ENCODE measurements around the gene ATF1.
"Not testable (repeated sequence)": the region's sequence is repeated elsewhere in the genome, so short reads cannot be mapped to it uniquely, and the experiment has no call there.

Gene ATF1

DNA sequence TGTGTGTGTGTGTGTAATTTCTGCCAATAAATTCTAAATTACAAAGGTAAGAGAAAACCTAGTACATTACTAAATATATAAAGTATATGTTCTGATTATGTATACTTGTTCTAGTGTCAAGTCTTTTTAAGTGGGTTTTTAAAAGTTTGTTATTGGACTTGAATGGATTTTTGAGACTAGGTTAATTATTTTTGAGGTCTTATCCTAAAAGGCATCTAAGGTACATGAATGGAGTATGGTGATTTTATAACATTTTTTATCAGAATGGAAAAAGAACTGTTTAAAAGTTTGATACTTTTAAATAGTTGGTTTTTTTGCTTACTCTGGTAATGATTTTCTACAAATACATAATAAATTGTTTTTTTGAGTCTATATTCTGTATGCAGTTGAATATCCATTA lies 56.3 kb downstream of the ATF1 start:
- DNase-seq = no peak
- Histone ChIP-seq H3K36me3 (replicated peaks) (peaks cover 4% of the 10 kb centered on the region), H3K27me3 (replicated peaks) (no peaks in the 10 kb centered on the region), H3K4me3 (ENCODE audit: low read depth, low read length) (no peak overlapping the region), H3K27ac (no peak overlapping the region)
- in situ Hi-C loops (cut with HindIII; ENCODE audit: low pct_ligation_motif_present, low sequenced_read_pairs) = no loop called here
- TF ChIP-seq, protein P1, sequence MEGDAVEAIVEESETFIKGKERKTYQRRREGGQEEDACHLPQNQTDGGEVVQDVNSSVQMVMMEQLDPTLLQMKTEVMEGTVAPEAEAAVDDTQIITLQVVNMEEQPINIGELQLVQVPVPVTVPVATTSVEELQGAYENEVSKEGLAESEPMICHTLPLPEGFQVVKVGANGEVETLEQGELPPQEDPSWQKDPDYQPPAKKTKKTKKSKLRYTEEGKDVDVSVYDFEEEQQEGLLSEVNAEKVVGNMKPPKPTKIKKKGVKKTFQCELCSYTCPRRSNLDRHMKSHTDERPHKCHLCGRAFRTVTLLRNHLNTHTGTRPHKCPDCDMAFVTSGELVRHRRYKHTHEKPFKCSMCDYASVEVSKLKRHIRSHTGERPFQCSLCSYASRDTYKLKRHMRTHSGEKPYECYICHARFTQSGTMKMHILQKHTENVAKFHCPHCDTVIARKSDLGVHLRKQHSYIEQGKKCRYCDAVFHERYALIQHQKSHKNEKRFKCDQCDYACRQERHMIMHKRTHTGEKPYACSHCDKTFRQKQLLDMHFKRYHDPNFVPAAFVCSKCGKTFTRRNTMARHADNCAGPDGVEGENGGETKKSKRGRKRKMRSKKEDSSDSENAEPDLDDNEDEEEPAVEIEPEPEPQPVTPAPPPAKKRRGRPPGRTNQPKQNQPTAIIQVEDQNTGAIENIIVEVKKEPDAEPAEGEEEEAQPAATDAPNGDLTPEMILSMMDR (IDR thresholded peaks at IDR 0.05; ENCODE audit: low read depth, low read length, missing control alignments) = no peak

DNA sequence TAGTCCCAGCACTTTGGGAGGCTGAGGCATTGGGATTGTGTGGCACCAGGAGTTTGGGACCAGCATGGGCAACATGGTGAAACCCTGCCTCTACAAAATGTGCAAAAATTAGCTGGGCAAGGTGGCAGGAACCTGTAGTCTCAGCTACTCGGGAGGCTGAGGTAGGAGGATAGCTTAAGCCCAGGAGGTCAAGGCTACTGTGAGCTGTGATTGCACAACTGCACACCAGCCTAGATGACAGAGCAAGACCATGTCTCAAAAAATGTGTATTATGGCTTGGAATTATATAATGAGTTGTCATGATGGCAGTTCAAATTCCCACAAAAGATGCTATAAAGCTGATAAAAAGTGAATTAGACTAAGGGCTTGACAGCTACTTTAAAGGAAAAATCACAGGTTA lies 58.2 kb downstream of the ATF1 start:
- Histone ChIP-seq H3K27ac (no peak overlapping the region), H3K27me3 (replicated peaks) (no peaks in the 10 kb centered on the region), H3K36me3 (replicated peaks) (peaks cover 2% of the 10 kb centered on the region), H3K4me3 (ENCODE audit: low read depth, low read length) (no peak overlapping the region)
- TF ChIP-seq, protein P1 (IDR thresholded peaks at IDR 0.05; ENCODE audit: low read depth, low read length, missing control alignments) = no peak
- in situ Hi-C loops (cut with HindIII; ENCODE audit: low pct_ligation_motif_present, low sequenced_read_pairs) = no loop called here
- DNase-seq = no peak

GRCh38 chr12:50823724-50824123 lies 59.8 kb downstream of the ATF1 start:
- in situ Hi-C loops (cut with HindIII; ENCODE audit: low pct_ligation_motif_present, low sequenced_read_pairs); H3K27ac ChIP-seq; H3K4me3 ChIP-seq (ENCODE audit: low read depth, low read length); H3K36me3 ChIP-seq (replicated peaks); H3K27me3 ChIP-seq (replicated peaks); DNase-seq: not testable (repeated sequence)

DNA sequence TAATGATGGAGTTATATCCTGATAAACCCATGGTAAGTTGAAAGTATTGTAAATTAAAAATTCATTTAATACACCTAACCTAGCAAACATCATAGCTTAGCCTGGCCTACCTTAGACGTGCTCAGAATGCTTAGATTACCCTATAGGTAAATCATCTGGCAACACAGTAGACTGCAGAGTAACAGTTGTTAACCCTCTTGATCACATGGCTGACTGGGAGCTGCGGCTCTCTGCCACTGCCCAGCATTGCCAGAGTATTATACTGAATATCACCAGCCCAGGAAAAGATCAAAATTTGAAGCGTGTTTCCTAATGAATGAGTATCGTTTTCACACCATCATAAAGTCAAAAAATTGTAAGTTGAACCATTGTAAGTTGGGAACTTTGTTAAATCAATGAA lies 61.0 kb downstream of the ATF1 start:
- Histone ChIP-seq H3K4me3 (ENCODE audit: low read depth, low read length) (no peak overlapping the region), H3K27ac (no peak overlapping the region), H3K36me3 (replicated peaks) (no peaks in the 10 kb centered on the region), H3K27me3 (replicated peaks) (no peaks in the 10 kb centered on the region)
- no peak for DNase-seq
- in situ Hi-C loops (cut with HindIII; ENCODE audit: low pct_ligation_motif_present, low sequenced_read_pairs) = no loop called here
- TF ChIP-seq, protein P1 (IDR thresholded peaks at IDR 0.05; ENCODE audit: low read depth, low read length, missing control alignments) = no peak

- in situ Hi-C loops (cut with HindIII; ENCODE audit: low pct_ligation_motif_present, low sequenced_read_pairs) = no loop called here
- Histone ChIP-seq H3K27me3 (replicated peaks) (no peaks in the 10 kb centered on the region), H3K27ac (no peak overlapping the region), H3K36me3 (replicated peaks) (no peaks in the 10 kb centered on the region), H3K4me3 (ENCODE audit: low read depth, low read length) (no peak overlapping the region)
- TF ChIP-seq, protein P1 (IDR thresholded peaks at IDR 0.05; ENCODE audit: low read depth, low read length, missing control alignments) = peak; percentile 12
- no peak for DNase-seq
These were observed 61.5 kb downstream of the ATF1 start for GRCh38 chr12:50825372-50825838.

- Histone ChIP-seq H3K36me3 (replicated peaks) (no peaks in the 10 kb centered on the region), H3K27me3 (replicated peaks) (no peaks in the 10 kb centered on the region), H3K4me3 (ENCODE audit: low read depth, low read length) (no peak overlapping the region), H3K27ac (no peak overlapping the region)
- TF ChIP-seq, protein P1 (IDR thresholded peaks at IDR 0.05; ENCODE audit: low read depth, low read length, missing control alignments) = no peak
- in situ Hi-C loops (cut with HindIII; ENCODE audit: low pct_ligation_motif_present, low sequenced_read_pairs) = no loop called here
- DNase-seq = no peak
These were observed 64.2 kb downstream of the ATF1 start for GRCh38 chr12:50828121-50828520.
